MM.1S (cell line): ENCODE measurements around the gene MAP3K3.

Source experiments
- EZH2phosphoT487 ChIP-seq: fragments of 300-600 bp; sonication (generic); IDR thresholded peaks from 2 replicates; pipeline ENCODE4 v1.6.1; 2018; ENCODE audit warnings: antibody characterized with exemption, low read length
- TF ChIP-seq, protein P1 (sequence below): fragments of 300-600 bp; sonication (generic); IDR thresholded peaks from 2 replicates; pipeline ENCODE4 v1.5.1; 2016; ENCODE audit warnings: antibody characterized with exemption, low read length, mixed read lengths

DNA sequence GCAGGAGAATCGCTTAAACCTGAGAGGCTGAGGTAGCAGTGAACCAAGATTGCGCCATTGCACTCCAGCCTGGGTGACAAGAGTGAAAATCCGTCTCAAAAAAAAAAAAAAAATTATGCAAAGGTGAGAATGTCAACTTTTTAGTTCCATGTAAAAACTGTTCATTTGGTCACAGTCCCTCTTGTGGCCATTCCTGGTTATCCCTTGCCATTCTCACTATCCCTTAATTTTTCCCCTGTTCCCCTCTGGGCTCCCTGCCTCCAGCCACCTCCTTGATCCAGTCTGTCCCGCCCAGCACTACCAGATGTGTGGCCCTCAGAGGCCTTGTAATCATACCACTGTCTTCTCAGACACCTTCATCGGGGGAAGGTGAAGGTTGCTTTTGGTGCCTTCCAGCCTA, 48.6 kb upstream of the MAP3K3 start:
- TF ChIP-seq, protein P1, sequence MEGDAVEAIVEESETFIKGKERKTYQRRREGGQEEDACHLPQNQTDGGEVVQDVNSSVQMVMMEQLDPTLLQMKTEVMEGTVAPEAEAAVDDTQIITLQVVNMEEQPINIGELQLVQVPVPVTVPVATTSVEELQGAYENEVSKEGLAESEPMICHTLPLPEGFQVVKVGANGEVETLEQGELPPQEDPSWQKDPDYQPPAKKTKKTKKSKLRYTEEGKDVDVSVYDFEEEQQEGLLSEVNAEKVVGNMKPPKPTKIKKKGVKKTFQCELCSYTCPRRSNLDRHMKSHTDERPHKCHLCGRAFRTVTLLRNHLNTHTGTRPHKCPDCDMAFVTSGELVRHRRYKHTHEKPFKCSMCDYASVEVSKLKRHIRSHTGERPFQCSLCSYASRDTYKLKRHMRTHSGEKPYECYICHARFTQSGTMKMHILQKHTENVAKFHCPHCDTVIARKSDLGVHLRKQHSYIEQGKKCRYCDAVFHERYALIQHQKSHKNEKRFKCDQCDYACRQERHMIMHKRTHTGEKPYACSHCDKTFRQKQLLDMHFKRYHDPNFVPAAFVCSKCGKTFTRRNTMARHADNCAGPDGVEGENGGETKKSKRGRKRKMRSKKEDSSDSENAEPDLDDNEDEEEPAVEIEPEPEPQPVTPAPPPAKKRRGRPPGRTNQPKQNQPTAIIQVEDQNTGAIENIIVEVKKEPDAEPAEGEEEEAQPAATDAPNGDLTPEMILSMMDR, result peak; percentile 5; the same call in 1 of the 2 replicates
- TF ChIP-seq EZH2phosphoT487, result no peak
